Stimulated activated naive CD4-positive, alpha-beta T cell treated with Interleukin-2 at 50 U/mL for 16 hours (primary cell): Measurements from ENCODE around the gene SURF6.
"Not testable (repeated sequence)": the region's sequence is repeated elsewhere in the genome, so short reads cannot be mapped to it uniquely, and the experiment has no call there.

Experiments
- DNase-seq: peaks from one replicate; lab custom pipeline; 2025; lab: John Stamatoyannopoulos, UW

The SURF6 gene

GRCh38 chr9:133335924-133336811 lies at the start of gene SURF6:
Gene SURF6, minus strand, starts transcription at chr9:133336188. Its CDS starts 56 bp downstream, at chr9:133336132.
- peak; percentile 94 for DNase-seq

- DNase-seq, result no peak
These were observed 49.5 kb upstream of the SURF6 start for GRCh38 chr9:133385452-133385851.

- no peak for DNase-seq
These were observed 48.8 kb upstream of the SURF6 start for GRCh38 chr9:133384736-133385321.

GRCh38 chr9:133383438-133383837 lies 47.5 kb upstream of the SURF6 start:
- DNase-seq, result no peak

GRCh38 chr9:133382507-133383141 lies 46.6 kb upstream of the SURF6 start:
- no peak for DNase-seq

- DNase-seq, result no peak
These were observed 44.7 kb upstream of the SURF6 start for GRCh38 chr9:133380734-133381133.

GRCh38 chr9:133379153-133380086 lies 43.4 kb upstream of the SURF6 start:
- no peak for DNase-seq

GRCh38 chr9:133378408-133378962 lies 42.5 kb upstream of the SURF6 start:
- no peak for DNase-seq

GRCh38 chr9:133377721-133378216 lies 41.8 kb upstream of the SURF6 start:
- DNase-seq, result no peak

GRCh38 chr9:133377280-133377679 lies 41.3 kb upstream of the SURF6 start:
- DNase-seq, result not testable (repeated sequence)

- DNase-seq, result peak; percentile 92
These were observed 40.0 kb upstream of the SURF6 start, which contains the start of the genes STKLD1 and SURF4 for GRCh38 chr9:133375724-133376654. Gene STKLD1, plus strand, starts transcription at chr9:133376366. Its CDS starts 108 bp downstream, at chr9:133376474. Gene SURF4, minus strand, starts transcription at chr9:133376060. Its CDS starts 91 bp downstream, at chr9:133375969.

- no peak for DNase-seq
These were observed 39.2 kb upstream of the SURF6 start for GRCh38 chr9:133375116-133375723.

- no peak for DNase-seq
These were observed 38.7 kb upstream of the SURF6 start for GRCh38 chr9:133374612-133375115.

- no peak for DNase-seq
These were observed 36.2 kb upstream of the SURF6 start for GRCh38 chr9:133372144-133372543.

- DNase-seq, result peak; percentile 83
These were observed 35.3 kb upstream of the SURF6 start for GRCh38 chr9:133371261-133371711.

GRCh38 chr9:133370685-133371084 lies 34.7 kb upstream of the SURF6 start:
- DNase-seq, result peak; percentile 29

- peak; percentile 46 for DNase-seq
These were observed 33.9 kb upstream of the SURF6 start for GRCh38 chr9:133369933-133370332.

GRCh38 chr9:133369422-133369821 lies 33.4 kb upstream of the SURF6 start:
- DNase-seq, result no peak

- DNase-seq, result no peak
These were observed 32.4 kb upstream of the SURF6 start for GRCh38 chr9:133368249-133368881.
